ENCODE results near the gene NUDCD2. TPM values are rescaled to one million over a fixed set of nuclear protein-coding genes. Genes with fewer than 3 reads are reported as not detected.

NUDCD2 gene
- total and polyA plus RNA-seq, 2 donors (not counting 3 experiments of a cell fraction or from before 2014, with no cell fraction given) = 3.9 to 50.3 TPM

- Histone ChIP-seq H3K4me2 (ENCODE audit: insufficient read depth, low read length) (no peak overlapping the region), H2AFZ (ENCODE audit: low read depth, low read length) (no peak overlapping the region), H4K20me1 (replicated peaks; ENCODE audit: control insufficient read depth, extremely low read depth, insufficient read depth, low read length) (no peaks in the 10 kb centered on the region), H3K9me1 (replicated peaks; ENCODE audit: control insufficient read depth, extremely low read depth, insufficient read depth, low read length) (no peaks in the 10 kb centered on the region), H3K9me3 (replicated peaks; ENCODE audit: control insufficient read depth, insufficient read depth, low read length) (no peaks in the 10 kb centered on the region), H3K9ac (replicated peaks; ENCODE audit: extremely low read depth, insufficient read depth, low read length) (no peak overlapping the region), H3K79me2 (ENCODE audit: control insufficient read depth, insufficient read depth, low read length) (no peaks in the 10 kb centered on the region), H3K4me3 (replicated peaks in 1 of 3; ENCODE audit: insufficient read depth in 1 of 3, low read depth in 1 of 3, low read length in 3 of 3) (no peak overlapping the region), H3K27me3 (ENCODE audit: control insufficient read depth in 2 of 2, insufficient read depth in 2 of 2, low read length in 2 of 2) (no peaks in the 10 kb centered on the region), H3K4me1 (ENCODE audit: control insufficient read depth, extremely low read depth, insufficient read depth, low read length) (no peaks in the 10 kb centered on the region), H3K36me3 (ENCODE audit: control insufficient read depth in 2 of 2, extremely low read depth in 1 of 2, insufficient read depth in 2 of 2, low read length in 2 of 2) (peaks cover 0 to 12% of the 10 kb centered on the region in 2 experiments), H3K27ac (ENCODE audit: insufficient read depth, low read depth, low read length) (no peak overlapping the region)
- BruUV-seq (replicated peaks) = no TSS peak
- TF ChIP-seq MYC (IDR thresholded peaks at IDR 0.05; ENCODE audit: low read depth, low read length) (no peak), FOS (IDR thresholded peaks at IDR 0.05; ENCODE audit: borderline replicate concordance, insufficient read depth, low read length) (no peak), JUN (IDR thresholded peaks at IDR 0.05; ENCODE audit: borderline replicate concordance, insufficient read depth, insufficient read length, low read depth) (no peak)
- ChIA-PET CTCF (interaction anchor here (0.9 to 2.6 kb wide), 5 partner anchors 10 to 32 kb away, joined by 3 to 13 read pairs (median 4); no protein-coding TSS in a partner anchor), POLR2A (no interaction called here)
- intact Hi-C loops (cut with micrococcal nuclease) (no loop called here), dilution Hi-C loops (cut with MboI; ENCODE audit: extremely low pct_ligation_motif_present, low sequenced_read_pairs) (no loop called here)
- FAIRE-seq = no peak
- no peak for DNase-seq (ENCODE audit: low read depth, low spot score)
Observed at GRCh38 chr5:163489745-163490075, 29.8 kb upstream of the NUDCD2 start.

GRCh38 chr5:163489055-163489744, 29.3 kb upstream of the NUDCD2 start:
- H4K20me1 ChIP-seq (replicated peaks; ENCODE audit: control insufficient read depth, extremely low read depth, insufficient read depth, low read length) = no peaks in the 10 kb centered on the region
- H3K9me3 ChIP-seq (replicated peaks; ENCODE audit: control insufficient read depth, insufficient read depth, low read length) = no peaks in the 10 kb centered on the region
- intact Hi-C loops (cut with micrococcal nuclease) = no loop called here
- dilution Hi-C loops (cut with MboI; ENCODE audit: extremely low pct_ligation_motif_present, low sequenced_read_pairs) = no loop called here
- no TSS peak for BruUV-seq (replicated peaks)
- ChIA-PET CTCF (interaction anchor here (0.9 to 2.6 kb wide), 5 partner anchors 10 to 32 kb away, joined by 3 to 13 read pairs (median 4); no protein-coding TSS in a partner anchor), POLR2A (no interaction called here)
- H3K9ac ChIP-seq (replicated peaks; ENCODE audit: extremely low read depth, insufficient read depth, low read length) = no peak overlapping the region
- H2AFZ ChIP-seq (ENCODE audit: low read depth, low read length) = no peak overlapping the region
- H3K27me3 ChIP-seq (ENCODE audit: control insufficient read depth in 2 of 2, insufficient read depth in 2 of 2, low read length in 2 of 2) = no peaks in the 10 kb centered on the region
- H3K27ac ChIP-seq (ENCODE audit: insufficient read depth, low read depth, low read length) = no peak overlapping the region
- no peaks in the 10 kb centered on the region for H3K79me2 ChIP-seq (ENCODE audit: control insufficient read depth, insufficient read depth, low read length)
- H3K4me2 ChIP-seq (ENCODE audit: insufficient read depth, low read length) = no peak overlapping the region
- no peaks in the 10 kb centered on the region for H3K4me1 ChIP-seq (ENCODE audit: control insufficient read depth, extremely low read depth, insufficient read depth, low read length)
- peaks cover 0 to 12% of the 10 kb centered on the region in 2 experiments for H3K36me3 ChIP-seq (ENCODE audit: control insufficient read depth in 2 of 2, extremely low read depth in 1 of 2, insufficient read depth in 2 of 2, low read length in 2 of 2)
- H3K9me1 ChIP-seq (replicated peaks; ENCODE audit: control insufficient read depth, extremely low read depth, insufficient read depth, low read length) = no peaks in the 10 kb centered on the region
- no peak for FAIRE-seq
- no peak overlapping the region for H3K4me3 ChIP-seq (replicated peaks in 1 of 3; ENCODE audit: insufficient read depth in 1 of 3, low read depth in 1 of 3, low read length in 3 of 3)
- TF ChIP-seq JUN (IDR thresholded peaks at IDR 0.05; ENCODE audit: borderline replicate concordance, insufficient read depth, insufficient read length, low read depth) (no peak), FOS (IDR thresholded peaks at IDR 0.05; ENCODE audit: borderline replicate concordance, insufficient read depth, low read length) (no peak), CTCF (IDR thresholded peaks at IDR 0.05; ENCODE audit: extremely low read depth in 1 of 2, insufficient read depth in 1 of 2, low read depth in 1 of 2, low read length in 2 of 2) (peak in 1 of 2 donors; percentile 26), POLR2AphosphoS5 (IDR thresholded peaks at IDR 0.05; ENCODE audit: insufficient read depth, low read depth, low read length) (no peak), MAX (IDR thresholded peaks at IDR 0.05; ENCODE audit: insufficient read depth, insufficient read length) (no peak)
- DNase-seq (ENCODE audit: low read depth, low spot score) = no peak

Data from endothelial cell of umbilical vein (primary cell).